ENCODE measurements around the gene IL18RAP. TPM values are rescaled to one million over a fixed set of nuclear protein-coding genes. Genes with fewer than 3 reads are reported as not detected.
A peak's percentile ranks its signal among the peaks of the same experiment; 100 is the strongest.

IL18RAP gene
- total RNA-seq, 1 donor from 2014 or later = 4.9 TPM

- ATAC-seq (no peak), DNase-seq (no peak)
- H3K27ac ChIP-seq = no peak overlapping the region
- no peaks in the 10 kb centered on the region for H3K9me3 ChIP-seq
- no peaks in the 10 kb centered on the region for H3K27me3 ChIP-seq
- H3K4me1 ChIP-seq = no peaks in the 10 kb centered on the region
- no peak overlapping the region for H3K4me3 ChIP-seq
- H3K36me3 ChIP-seq = no peaks in the 10 kb centered on the region
- intact Hi-C loops (cut with DNase I) = no loop called here
- TF ChIP-seq CTCF (IDR thresholded peaks at IDR 0.05) = no peak
Observed at GRCh38 chr2:102438111-102438510, 15.2 kb downstream of the IL18RAP start.

- no peak for TF ChIP-seq CTCF (IDR thresholded peaks at IDR 0.05)
- Histone ChIP-seq H3K27ac (no peak overlapping the region), H3K4me3 (no peak overlapping the region), H3K27me3 (no peaks in the 10 kb centered on the region), H3K36me3 (no peaks in the 10 kb centered on the region), H3K9me3 (no peaks in the 10 kb centered on the region), H3K4me1 (no peaks in the 10 kb centered on the region)
- ATAC-seq (no peak), DNase-seq (no peak)
- intact Hi-C loops (cut with DNase I) = no loop called here
Observed at GRCh38 chr2:102438578-102438977, 15.6 kb downstream of the IL18RAP start.

- H3K27ac ChIP-seq = no peak overlapping the region
- H3K4me1 ChIP-seq = no peaks in the 10 kb centered on the region
- no peaks in the 10 kb centered on the region for H3K36me3 ChIP-seq
- intact Hi-C loops (cut with DNase I) = no loop called here
- ATAC-seq (peak; percentile 49), DNase-seq (no peak)
- H3K9me3 ChIP-seq = no peaks in the 10 kb centered on the region
- no peak for TF ChIP-seq CTCF (IDR thresholded peaks at IDR 0.05)
- H3K27me3 ChIP-seq = no peaks in the 10 kb centered on the region
- no peak overlapping the region for H3K4me3 ChIP-seq
Observed at GRCh38 chr2:102439065-102439695, 16.2 kb downstream of the IL18RAP start.

GRCh38 chr2:102442967-102443828 is 20.2 kb downstream of the IL18RAP start:
- Histone ChIP-seq H3K4me3 (no peak overlapping the region), H3K4me1 (no peaks in the 10 kb centered on the region), H3K36me3 (no peaks in the 10 kb centered on the region), H3K27ac (no peak overlapping the region), H3K9me3 (no peaks in the 10 kb centered on the region), H3K27me3 (no peaks in the 10 kb centered on the region)
- intact Hi-C loops (cut with DNase I) = loop anchor here (10.0 kb wide), 1 partner anchor 418 kb away; no protein-coding TSS in a partner anchor
- peak; percentile 73 for ATAC-seq
- peak; percentile 76 for TF ChIP-seq CTCF (IDR thresholded peaks at IDR 0.05)
- no peak for DNase-seq

GRCh38 chr2:102444233-102444632 is 21.3 kb downstream of the IL18RAP start:
- DNase-seq (no peak), ATAC-seq (no peak)
- Histone ChIP-seq H3K36me3 (no peaks in the 10 kb centered on the region), H3K4me3 (no peak overlapping the region), H3K27me3 (no peaks in the 10 kb centered on the region), H3K4me1 (no peaks in the 10 kb centered on the region), H3K27ac (no peak overlapping the region), H3K9me3 (no peaks in the 10 kb centered on the region)
- intact Hi-C loops (cut with DNase I) = loop anchor here (10.0 kb wide), 1 partner anchor 419 kb away; no protein-coding TSS in a partner anchor
- TF ChIP-seq CTCF (IDR thresholded peaks at IDR 0.05) = no peak
